Activated CD8-positive, alpha-beta memory T cell treated with anti-CD3 and anti-CD28 coated beads, Interleukin-2, amount 50 U/mL, for 1 hour (primary cell): Measurements from ENCODE around the gene IFNK.

Source experiments
- DNase-seq: peaks from one replicate; pipeline ENCODE4 v3.0.0-alpha.2; 2020; ENCODE audit errors: extremely low read depth

The IFNK gene

DNA sequence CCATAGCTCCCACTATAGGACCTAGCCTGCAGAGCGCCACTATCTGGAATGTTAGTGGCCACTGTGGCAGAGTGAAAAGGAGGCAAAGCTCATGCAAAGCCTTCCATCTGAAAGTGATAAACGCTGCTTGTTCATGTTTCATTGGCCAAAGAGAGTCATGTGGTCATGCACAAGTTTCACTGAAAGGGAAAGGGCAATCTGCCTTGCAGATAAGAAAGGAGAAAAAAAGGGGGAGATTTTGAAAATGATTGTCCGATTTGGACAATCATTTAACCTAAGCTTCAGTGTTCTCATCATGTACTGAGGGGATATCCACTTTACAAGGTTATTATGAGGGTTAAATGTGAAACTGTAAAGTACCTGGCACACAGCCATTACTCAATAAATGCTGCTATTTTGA, 14.6 kb downstream of the IFNK start:
- DNase-seq, result no peak

DNA sequence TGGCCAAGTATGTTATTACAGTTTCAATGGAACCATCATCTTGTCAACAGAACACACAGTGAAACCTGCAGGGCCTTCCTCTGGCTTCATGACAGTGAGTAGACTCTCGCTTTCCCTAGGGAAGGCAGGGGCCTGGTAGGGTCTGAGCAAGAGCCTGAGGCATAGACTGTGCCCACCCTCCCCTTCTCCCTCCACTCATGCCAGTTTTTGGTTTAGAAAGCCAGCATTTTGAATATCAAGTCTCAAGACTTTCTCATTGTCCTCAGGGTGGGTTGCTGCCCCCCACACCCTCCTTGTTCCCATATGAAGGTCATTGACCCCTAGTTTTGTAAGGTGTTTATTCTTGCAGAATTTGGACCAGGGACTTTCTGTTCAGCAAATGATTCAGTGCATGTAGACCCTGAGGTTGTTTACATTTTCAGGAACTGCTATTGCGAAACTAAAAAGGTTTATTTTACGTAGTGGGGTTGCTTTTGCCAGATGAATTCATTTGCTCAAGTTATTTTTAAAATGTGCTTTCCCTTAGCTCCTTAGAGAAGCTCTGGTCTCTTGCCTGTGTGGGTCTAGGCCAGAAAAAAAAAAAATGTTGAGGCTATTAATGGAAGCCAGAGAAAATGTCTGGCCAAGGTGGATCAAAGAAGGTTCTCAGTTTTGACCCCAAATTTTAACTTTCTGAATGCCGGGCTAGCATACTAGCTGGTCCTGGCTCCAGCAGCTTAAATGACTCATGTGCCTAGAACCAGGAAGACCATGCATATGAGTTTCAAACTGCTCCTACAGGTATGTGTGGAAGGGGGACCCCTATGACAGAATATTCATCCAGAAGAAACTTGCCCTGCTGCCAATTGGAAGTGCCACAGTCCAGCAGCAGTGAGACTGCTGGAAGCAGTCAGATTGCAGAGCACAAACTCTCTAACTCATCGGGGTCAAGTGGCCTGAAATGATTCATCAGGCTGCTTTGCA, 15.7 kb downstream of the IFNK start:
- DNase-seq, result no peak

GRCh38 chr9:27540502-27540901, 16.4 kb downstream of the IFNK start:
- DNase-seq, result no peak

DNA sequence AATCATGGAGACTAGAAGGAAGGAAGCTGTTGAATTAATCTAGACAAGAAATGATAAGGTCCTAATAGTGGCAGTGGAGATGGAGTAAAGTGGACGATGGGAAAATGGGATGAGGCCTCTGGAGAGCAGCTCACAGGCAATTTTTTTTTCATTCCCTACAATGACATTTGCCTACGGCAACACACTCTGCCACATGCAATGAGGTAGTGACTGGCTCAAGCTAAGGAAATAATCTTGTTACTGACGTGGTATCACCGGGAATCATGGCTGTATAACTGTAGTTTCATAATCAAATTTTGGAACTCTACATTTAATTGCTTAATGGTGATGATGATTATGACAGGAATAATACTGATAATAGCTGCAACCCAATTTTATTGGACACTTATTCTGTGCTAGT, 17.6 kb downstream of the IFNK start:
- DNase-seq, result no peak

GRCh38 chr9:27542508-27542907, 18.4 kb downstream of the IFNK start:
- no peak for DNase-seq

GRCh38 chr9:27545471-27545870, 21.4 kb downstream of the IFNK start:
- no peak for DNase-seq

DNA sequence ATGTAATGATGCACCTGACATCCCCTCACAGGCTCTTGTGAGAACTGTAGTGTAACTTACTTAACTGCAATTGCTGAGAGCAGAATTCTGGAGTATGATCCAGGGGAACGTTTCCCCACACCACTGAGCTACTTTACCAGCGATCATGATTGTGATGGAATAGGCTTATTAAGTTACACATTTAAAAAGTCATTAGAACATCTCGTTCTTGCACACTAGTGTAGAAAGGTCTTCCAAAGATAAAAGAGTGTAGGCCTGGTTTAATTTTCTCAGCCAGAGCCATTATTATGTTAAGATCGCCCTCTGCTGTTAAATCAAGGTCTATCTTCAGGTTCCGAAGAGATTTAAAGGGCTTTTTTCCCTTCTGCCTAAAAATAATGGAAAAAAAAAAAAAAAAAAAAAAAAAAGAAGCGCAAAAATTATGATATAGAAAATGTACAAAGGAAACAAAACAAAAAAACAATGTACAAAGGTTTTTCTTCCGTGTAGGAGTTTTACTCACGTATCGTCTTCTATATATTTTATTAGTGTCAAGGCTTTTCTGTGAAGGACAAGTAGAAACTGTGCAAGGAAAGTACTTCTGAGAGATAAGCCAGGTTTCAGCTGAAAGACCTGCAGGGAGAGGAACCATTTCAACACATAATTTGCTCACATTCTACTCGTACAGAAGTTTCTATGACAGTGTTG, 24.1 kb downstream of the IFNK start:
- DNase-seq, result no peak

DNA sequence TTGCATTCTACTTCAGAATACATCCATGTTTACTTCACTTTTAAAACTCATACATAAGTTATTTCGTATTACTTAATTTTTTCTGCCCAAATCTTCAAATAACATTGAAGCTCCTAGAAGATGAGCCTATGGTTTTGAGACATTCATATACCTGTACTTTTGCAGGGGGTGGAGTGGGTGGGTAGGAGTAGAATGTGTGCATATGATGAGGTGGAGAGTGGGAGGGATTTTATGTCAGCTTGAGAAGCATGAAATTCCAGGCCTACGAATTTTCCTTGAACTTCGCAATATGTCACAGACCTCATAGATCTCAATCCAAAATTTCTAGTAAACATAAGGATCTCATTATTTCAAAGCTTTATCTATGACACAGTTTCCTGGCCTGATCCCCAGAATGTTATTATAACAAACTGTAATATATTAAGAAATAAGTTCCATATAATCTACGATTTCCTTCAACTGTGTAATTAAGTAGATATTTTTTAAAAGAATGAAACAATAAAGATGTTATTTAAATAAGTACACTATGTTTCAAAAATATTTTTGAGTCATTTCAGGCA, 25.2 kb downstream of the IFNK start:
- no peak for DNase-seq

GRCh38 chr9:27554712-27555111, 30.6 kb downstream of the IFNK start:
- no peak for DNase-seq

GRCh38 chr9:27556470-27556869, 32.4 kb downstream of the IFNK start:
- no peak for DNase-seq

GRCh38 chr9:27558307-27558706, 34.2 kb downstream of the IFNK start:
- DNase-seq, result no peak

DNA sequence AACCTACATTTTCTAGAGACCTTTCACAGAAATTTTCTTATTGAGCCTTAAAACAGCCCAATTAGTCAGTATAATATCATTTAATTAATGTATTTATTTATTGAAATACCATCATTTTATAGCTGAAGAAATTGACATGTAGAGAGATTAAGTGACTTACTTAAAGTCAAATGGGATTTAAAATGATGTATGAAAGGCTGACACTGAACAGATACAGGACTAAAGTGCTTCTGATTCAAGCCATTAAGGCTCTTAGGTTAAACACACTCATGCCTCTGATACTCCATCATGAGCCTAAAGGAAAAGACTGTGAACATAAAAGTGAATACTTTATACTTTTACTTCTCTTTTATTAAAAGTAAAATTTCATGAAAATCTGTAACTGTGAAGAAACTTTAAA, 36.4 kb downstream of the IFNK start:
- no peak for DNase-seq

GRCh38 chr9:27561685-27562084, 37.6 kb downstream of the IFNK start:
- DNase-seq, result no peak

GRCh38 chr9:27563738-27564430, 39.8 kb downstream of the IFNK start:
- DNase-seq, result no peak

- no peak for DNase-seq
Measured at GRCh38 chr9:27564670-27565069, 40.6 kb downstream of the IFNK start.

- DNase-seq, result no peak
Measured at GRCh38 chr9:27565696-27566095, 41.6 kb downstream of the IFNK start.

DNA sequence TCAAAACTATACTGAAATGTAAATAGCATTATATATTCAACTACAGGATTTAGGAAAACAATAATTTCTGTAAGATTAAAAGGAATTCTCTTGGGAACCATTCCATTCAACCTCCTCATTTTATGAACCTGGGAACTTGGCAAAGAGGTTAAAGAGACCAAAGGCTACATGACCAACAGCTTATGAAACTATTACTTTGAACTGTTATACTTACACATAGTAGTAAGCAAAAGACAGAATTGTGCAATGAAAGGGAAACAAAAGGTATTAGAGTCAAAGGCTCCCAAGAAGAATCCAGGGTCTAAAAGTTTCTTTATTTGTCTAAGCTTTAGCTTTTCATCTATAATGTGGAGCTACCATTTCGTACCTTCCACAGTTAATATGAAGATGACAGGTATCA, 42.0 kb downstream of the IFNK start:
- DNase-seq, result no peak

DNA sequence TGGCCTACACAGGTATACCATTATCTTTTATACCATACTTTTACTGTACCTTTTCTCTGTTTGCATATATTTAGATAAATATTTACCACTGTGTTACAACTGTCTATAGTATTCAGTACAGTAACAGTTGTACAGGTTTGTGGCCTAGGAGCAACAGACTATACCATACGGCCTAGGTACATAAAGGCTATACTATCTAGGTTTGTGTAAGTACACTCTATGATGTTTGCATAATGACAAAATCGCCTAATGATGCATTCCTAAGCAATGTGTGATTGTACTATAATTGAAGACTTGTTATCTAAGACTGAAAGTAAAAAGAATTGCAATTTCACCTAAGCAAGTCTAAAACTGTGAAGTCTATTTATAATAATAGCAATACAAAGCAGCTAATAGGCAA, 45.3 kb downstream of the IFNK start:
- DNase-seq, result no peak

- no peak for DNase-seq
Measured at GRCh38 chr9:27571011-27571410, 46.9 kb downstream of the IFNK start.

DNA sequence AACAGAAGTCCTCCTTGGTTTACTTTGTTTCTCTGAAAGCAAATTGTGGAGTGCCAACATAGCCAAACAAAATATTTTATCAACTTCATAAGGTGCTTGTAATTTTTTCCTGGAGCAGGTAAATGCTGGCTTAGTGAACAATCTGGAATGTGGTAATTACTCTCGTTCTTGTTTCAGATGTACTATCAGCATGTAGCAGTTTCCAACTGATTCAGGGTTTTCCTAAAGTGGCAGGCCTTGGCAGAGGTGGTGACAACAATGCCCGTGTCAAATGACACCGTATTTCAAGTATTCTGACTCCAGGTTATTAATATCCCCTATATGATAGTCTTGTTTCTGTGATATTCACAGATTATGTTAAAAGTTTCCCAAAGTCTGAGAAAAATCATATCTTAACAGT, 48.0 kb downstream of the IFNK start:
- DNase-seq, result no peak

DNA sequence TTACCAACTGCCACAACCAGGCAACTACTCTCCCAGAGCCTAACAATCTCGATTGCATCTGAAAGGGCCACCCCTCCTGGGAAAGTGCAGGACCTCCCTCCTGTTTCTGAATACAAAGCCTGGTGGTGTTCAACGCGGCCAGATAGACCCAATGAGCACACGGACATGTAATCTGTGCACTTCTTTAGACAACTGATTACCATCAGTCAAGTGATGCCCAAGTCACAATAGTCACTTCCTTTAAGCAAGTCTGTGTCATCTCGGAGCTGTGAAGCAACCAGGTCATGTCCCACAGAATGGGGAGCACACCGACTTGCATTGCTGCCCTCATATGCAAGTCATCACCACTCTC, 48.5 kb downstream of the IFNK start:
- DNase-seq, result peak; percentile 57

- peak; percentile 64 for DNase-seq
Measured at GRCh38 chr9:27572918-27573633, 49.0 kb downstream of the IFNK start, which contains the start of gene C9orf72. Gene C9orf72 (minus strand): TSS chr9:27573481. CDS start chr9:27567120, 6,361 bp downstream.
